ENCODE data around the gene IQGAP3.

DNA sequence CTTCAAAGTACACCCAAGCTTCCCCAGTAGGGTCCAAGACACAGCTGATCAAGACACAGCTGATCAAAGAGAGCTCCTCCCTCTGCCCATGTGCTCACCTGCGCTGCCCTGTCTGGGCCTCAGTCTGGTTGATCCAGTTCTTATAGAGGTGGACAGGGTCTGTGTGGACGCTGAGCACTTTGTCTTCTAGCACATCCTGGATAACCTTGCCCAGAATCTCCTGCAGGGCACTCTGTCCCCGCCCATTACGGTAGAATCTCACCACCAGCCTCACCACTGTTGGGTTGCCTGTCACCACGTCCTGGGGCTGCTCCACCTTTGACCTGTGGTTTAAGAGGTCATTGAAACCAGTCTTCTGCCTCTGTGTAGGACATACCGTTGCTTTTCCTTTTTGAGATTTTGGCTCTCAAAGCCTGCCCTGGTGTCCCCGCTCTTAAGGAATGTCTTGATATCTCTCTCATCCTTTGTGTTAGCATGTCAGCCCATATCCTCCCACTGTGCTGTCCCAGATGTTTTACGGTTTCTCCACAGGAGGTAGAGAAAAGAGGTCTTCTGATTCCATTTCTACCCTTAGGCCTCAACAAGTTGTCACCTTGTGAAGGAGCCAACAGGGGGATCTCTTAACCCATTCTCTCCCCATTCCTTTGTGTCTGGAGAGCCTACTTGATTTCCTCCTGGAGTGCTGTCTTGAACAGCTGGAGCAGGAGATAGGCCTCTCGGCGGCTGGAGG, 33.5 kb downstream of the IQGAP3 start:
- no peak for TF ChIP-seq POLR2A (IDR thresholded peaks at IDR 0.05; ENCODE audit: low read depth, low read length)
- TF ChIP-seq POLR2AphosphoS5 (IDR thresholded peaks at IDR 0.05; ENCODE audit: low read depth, low read length), result no peak
- TF ChIP-seq TAF1 (IDR thresholded peaks at IDR 0.05; ENCODE audit: borderline replicate concordance, low read depth, low read length), result no peak

Measured in GM12892 (cell line).